ENCODE results near the gene NDUFAF7. TPM values are rescaled to one million over a fixed set of nuclear protein-coding genes. Genes with fewer than 3 reads are reported as not detected.
A peak's percentile ranks its signal among the peaks of the same experiment; 100 is the strongest.
"Not testable (repeated sequence)": the region's sequence is repeated elsewhere in the genome, so short reads cannot be mapped to it uniquely, and the experiment has no call there.

Gene NDUFAF7
- polyA plus RNA-seq, 3 donors = 4.7 to 12.2 (median 5.6) TPM

GRCh38 chr2:37205689-37206341 is 25.6 kb upstream of the NDUFAF7 start:
- H2AFZ ChIP-seq (ENCODE audit: insufficient read depth, low read depth, low read length, poor library complexity, severe bottlenecking) = no peak overlapping the region
- peaks cover 13% of the 10 kb centered on the region for H4K20me1 ChIP-seq (ENCODE audit: insufficient read depth, low read length)
- Mint-ChIP-seq H3K36me3 (peaks cover 84 to 86% of the 10 kb centered on the region in 2 donors), H3K4me3 (no peak overlapping the region), H3K27me3 (ENCODE audit: low read depth in 3 of 3) (no peaks in the 10 kb centered on the region), H3K4me1 (no peaks in the 10 kb centered on the region), H3K9me3 (peaks cover 18 to 48% (median 28%) of the 10 kb centered on the region in 7 donors), H3K27ac (peak overlapping the region in 1 of 7 donors; percentile 48)
- no peaks in the 10 kb centered on the region for H3K4me1 ChIP-seq (ENCODE audit: control insufficient read depth in 1 of 2, insufficient read depth in 2 of 2, low read length in 2 of 2)
- DNase-seq = no peak
- no peak overlapping the region for H3K9ac ChIP-seq (ENCODE audit: insufficient read depth, low read length, poor library complexity, severe bottlenecking)
- intact Hi-C loops (cut with micrococcal nuclease) = no loop called here
- no peak overlapping the region for H3K27ac ChIP-seq (ENCODE audit: low read depth in 1 of 2, low read length in 2 of 2)
- no peak for TF ChIP-seq CTCF (IDR thresholded peaks at IDR 0.05)
- 100% methylated on average over 3 of the region's 5 CpGs for WGBS (ENCODE audit: insufficient coverage)
- H3K4me2 ChIP-seq (replicated peaks; ENCODE audit: extremely low read depth, low read length, poor library complexity, severe bottlenecking) = no peak overlapping the region
- H3K9me3 ChIP-seq (replicated peaks in 1 of 2; ENCODE audit: control insufficient read depth in 1 of 2, insufficient read depth in 1 of 2, low read length in 2 of 2) = peaks cover 7 to 33% of the 10 kb centered on the region in 2 donors
- H3K36me3 ChIP-seq (replicated peaks in 1 of 2; ENCODE audit: control insufficient read depth in 1 of 2, insufficient read depth in 2 of 2, low read length in 2 of 2) = peaks cover 79 to 95% of the 10 kb centered on the region in 2 donors
- H3K4me3 ChIP-seq (replicated peaks in 1 of 3; ENCODE audit: low read depth in 2 of 3, low read length in 3 of 3) = no peak overlapping the region
- H3K79me2 ChIP-seq (ENCODE audit: insufficient read depth, low read length) = peaks cover 63% of the 10 kb centered on the region
- H3K27me3 ChIP-seq (ENCODE audit: control insufficient read depth in 2 of 2, insufficient read depth in 2 of 2, low read length in 2 of 2) = no peaks in the 10 kb centered on the region

- H3K4me1 Mint-ChIP-seq; H3K27ac Mint-ChIP-seq; H3K4me3 ChIP-seq (replicated peaks in 1 of 3; ENCODE audit: low read depth in 2 of 3, low read length in 3 of 3); H3K4me2 ChIP-seq (replicated peaks; ENCODE audit: extremely low read depth, low read length, poor library complexity, severe bottlenecking); H3K27me3 Mint-ChIP-seq (ENCODE audit: low read depth in 3 of 3); intact Hi-C loops (cut with micrococcal nuclease); H3K27me3 ChIP-seq (ENCODE audit: control insufficient read depth in 2 of 2, insufficient read depth in 2 of 2, low read length in 2 of 2); H3K4me1 ChIP-seq (ENCODE audit: control insufficient read depth in 1 of 2, insufficient read depth in 2 of 2, low read length in 2 of 2); H2AFZ ChIP-seq (ENCODE audit: insufficient read depth, low read depth, low read length, poor library complexity, severe bottlenecking); H3K27ac ChIP-seq (ENCODE audit: low read depth in 1 of 2, low read length in 2 of 2); DNase-seq; H3K4me3 Mint-ChIP-seq; H3K9ac ChIP-seq (ENCODE audit: insufficient read depth, low read length, poor library complexity, severe bottlenecking): not testable (repeated sequence)
- Histone ChIP-seq H3K36me3 (replicated peaks in 1 of 2; ENCODE audit: control insufficient read depth in 1 of 2, insufficient read depth in 2 of 2, low read length in 2 of 2) (peaks cover 81 to 95% of the 10 kb centered on the region in 2 donors), H3K79me2 (ENCODE audit: insufficient read depth, low read length) (peaks cover 56% of the 10 kb centered on the region), H4K20me1 (ENCODE audit: insufficient read depth, low read length) (peaks cover 13% of the 10 kb centered on the region), H3K9me3 (replicated peaks in 1 of 2; ENCODE audit: control insufficient read depth in 1 of 2, insufficient read depth in 1 of 2, low read length in 2 of 2) (peaks cover 7 to 33% of the 10 kb centered on the region in 2 donors)
- Mint-ChIP-seq H3K36me3 (peaks cover 87 to 91% of the 10 kb centered on the region in 2 donors), H3K9me3 (peaks cover 18 to 48% (median 28%) of the 10 kb centered on the region in 7 donors)
- WGBS (ENCODE audit: insufficient coverage) = no CpG with 5 or more reads among the region's 2 CpGs
These were observed 24.7 kb upstream of the NDUFAF7 start for GRCh38 chr2:37206760-37207159.
